Stimulated activated CD4-positive, alpha-beta T cell treated with anti-CD3 and anti-CD28 coated beads, TNF-alpha, amount 100 ng/mL, for 1 hour (primary cell): ENCODE measurements around the gene ENAM.
"Not testable (repeated sequence)": the region's sequence is repeated elsewhere in the genome, so short reads cannot be mapped to it uniquely, and the experiment has no call there.

Experiments
- DNase-seq, 3 donors: peaks; one replicate each; pipeline ENCODE4 v3.0.0-alpha.2; 2020; ENCODE audit warnings: low read depth in 3 of 3, low spot score in 1 of 3

ENAM gene

DNA sequence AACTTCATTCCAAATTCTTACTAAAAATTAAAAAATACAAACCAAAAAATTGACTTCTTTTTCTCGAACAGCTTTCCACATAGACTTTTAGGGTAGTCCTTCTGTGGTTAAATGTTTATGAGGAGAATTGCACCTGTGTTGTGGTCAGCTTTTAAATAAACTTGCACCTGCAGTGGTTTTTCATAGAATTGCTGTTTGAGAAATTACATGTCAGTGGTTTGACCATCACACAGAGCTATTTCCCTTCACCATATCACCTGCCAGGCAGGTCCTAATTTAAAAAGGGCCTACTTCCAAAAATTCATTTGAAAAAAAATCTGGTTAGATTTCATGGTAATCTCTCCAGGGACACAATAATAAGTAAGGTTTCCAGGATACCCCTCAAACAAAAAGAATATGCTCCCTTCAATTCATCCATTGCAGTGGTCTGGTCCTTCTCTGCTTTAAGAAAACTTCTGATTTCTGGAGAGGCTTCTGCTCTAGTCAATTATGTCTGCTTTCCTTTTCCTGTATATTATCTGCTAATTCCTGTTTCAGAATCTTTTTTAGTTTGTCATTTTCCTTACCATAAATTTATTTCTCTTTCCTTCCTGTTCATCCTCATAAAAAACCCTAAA is 49.9 kb downstream of the ENAM start:
- DNase-seq = no peak

GRCh38 chr4:70680934-70681333 is 52.4 kb downstream of the ENAM start:
- no peak for DNase-seq

- no peak for DNase-seq
Observed at GRCh38 chr4:70681704-70682103, 53.2 kb downstream of the ENAM start.

- not testable (repeated sequence) for DNase-seq
Observed at GRCh38 chr4:70682142-70682541, 53.6 kb downstream of the ENAM start.

DNA sequence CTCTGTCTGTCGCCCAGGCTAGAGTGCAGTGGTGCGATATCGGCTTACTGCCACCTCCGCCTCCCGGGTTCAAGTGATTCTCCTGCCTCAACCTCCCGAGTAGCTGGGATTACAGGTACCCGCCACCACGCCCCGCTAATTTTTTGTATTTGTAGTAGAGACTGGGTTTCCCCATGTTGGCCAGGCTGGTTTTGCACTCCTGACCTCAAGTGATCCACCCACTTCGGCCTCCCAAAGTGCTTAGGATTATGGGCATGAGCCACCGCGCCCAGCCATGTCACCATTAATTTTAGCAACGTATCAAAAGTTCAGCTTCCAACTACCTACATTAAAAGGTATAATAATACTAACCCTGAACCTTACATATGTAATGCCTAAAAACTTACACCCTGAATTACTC is 58.8 kb downstream of the ENAM start:
- no peak for DNase-seq

DNA sequence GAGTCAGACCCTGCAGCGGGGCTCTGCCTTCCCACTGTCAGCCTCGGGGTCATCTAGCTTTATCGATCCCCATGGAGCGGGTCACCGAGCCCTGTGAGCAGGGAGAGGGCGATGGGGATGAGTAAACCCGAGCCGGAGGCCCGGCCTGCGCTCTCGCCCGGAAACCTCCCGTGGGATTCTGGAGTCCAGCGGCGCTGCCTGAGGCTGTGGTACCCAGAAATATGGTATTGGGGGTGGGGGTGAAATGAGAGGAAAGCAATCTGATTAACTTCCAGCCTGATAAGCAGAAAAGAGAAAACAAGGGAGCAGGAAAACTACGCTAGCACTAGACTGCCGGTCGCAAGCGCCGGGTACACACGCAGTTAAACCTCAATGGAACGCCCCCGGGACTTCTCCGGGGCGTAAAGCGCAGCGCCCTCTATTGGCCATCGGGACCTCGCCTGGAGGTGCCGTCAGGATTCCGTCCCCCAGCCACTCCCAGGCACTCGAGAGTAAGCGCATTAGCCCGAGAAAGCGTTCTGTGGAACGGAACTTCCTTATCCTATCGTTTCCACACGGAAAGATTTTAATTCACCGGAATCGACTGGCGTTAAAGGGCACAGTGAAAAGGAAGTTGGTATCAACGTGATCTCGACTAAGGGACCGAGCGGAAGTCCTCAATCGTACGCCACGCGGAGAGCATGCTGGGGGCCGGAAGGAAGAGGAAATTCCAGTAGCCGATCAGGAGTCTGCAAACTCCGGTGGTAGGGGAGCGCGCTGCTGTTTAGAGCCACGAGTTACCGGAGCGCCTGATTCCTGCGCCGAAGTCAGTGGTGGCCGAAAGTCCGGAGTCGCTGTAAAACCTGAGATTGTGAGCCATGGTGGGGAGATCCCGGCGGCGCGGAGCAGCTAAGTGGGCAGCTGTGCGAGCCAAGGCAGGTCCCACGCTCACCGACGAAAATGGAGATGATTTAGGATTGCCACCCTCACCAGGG is 59.6 kb downstream of the ENAM start, which contains the start of gene UTP3:
Gene UTP3 (plus strand): TSS at position 712 of the 974 bp plus-strand sequence. CDS start 146 bp downstream, at position 858.
- peak; percentile 84 to 93 (median 84) for DNase-seq

- DNase-seq = peak in 1 of 3 donors; percentile 14
Observed at GRCh38 chr4:70688795-70689231, 60.3 kb downstream of the ENAM start.

DNA sequence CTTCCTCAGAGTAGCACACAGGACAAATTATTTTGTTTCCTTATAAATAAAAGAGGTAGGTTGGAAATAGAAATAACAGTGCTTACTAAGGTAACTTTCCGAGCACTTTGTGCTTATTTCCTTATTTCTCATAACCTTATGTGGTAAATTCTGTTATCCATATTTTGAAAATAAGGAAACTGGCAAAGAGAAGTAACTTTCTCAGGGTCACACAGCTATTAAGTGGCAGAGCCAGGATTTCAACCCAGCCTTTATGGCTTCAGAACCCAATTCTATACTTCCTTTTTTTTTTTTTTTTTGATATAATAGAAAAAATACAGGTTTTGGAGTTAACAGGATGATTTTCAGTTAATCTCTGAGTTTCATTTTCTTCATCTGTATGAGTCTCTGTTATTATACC is 63.1 kb downstream of the ENAM start:
- no peak for DNase-seq

GRCh38 chr4:70694633-70695032 is 66.1 kb downstream of the ENAM start:
- DNase-seq = not testable (repeated sequence)
